ENCODE measurements around the gene SRGAP3.

SRGAP3 gene

DNA sequence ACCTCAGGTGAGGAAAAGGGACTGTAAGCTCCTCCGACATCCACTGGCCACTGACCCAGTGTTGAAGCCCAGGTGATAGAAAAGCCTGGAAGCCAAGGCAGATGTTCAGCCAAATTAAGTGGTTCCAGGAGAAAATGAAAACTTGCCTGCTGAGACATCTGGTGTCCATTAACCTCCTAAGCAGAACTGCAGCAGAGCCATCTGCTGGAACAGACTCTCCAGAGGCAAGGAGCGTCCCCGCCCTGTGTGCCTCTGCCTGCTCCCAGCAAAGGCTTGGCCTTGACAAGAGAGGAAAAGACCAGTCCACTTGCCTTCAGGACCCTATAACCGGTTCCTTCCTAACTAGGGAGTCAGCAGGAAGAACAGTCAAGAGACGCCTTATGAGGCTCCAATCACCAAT, 48.2 kb downstream of the SRGAP3 start:
- no peak for DNase-seq (ENCODE audit: low read depth)

DNA sequence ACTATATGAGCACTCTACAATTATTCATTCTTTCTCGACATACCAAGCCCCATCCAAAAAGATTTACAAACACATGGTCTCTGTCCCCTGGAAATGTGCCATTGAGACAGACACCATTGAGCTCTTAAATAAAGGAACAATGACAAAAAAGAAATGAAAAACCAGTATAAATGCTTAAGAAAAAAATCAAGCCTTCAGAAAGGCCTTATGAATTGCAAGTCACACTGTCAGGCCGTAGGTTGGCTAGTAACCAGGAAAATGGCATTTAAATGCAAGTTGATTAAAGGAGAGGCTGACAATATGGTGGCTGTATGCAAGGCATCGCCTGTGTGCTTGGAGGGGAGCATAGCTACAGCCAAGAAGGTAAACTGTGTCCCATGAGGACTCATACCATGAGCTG, 49.7 kb downstream of the SRGAP3 start:
- no peak for DNase-seq (ENCODE audit: low read depth)

DNA sequence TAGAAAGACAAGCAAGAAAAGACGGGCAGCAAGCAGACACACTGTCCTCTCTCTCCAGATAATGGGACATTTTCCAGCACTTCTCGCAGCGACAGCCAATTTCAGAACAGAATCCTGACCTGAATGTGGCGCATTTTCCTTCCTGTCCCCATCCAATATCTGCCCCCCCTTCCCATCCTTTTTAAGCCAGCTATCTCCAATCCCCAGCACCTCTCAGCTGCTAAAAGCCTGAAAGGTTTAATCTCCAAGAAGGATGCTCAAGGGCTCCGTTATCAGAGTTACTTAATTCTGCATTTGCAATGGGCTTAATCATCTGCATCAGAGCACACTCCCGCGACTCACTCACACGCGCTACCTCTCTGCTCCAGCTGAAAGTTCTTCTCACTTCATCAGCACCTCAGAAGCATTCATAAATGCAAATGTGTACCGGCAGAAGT, 50.5 kb downstream of the SRGAP3 start:
- DNase-seq (ENCODE audit: low read depth), result no peak

DNA sequence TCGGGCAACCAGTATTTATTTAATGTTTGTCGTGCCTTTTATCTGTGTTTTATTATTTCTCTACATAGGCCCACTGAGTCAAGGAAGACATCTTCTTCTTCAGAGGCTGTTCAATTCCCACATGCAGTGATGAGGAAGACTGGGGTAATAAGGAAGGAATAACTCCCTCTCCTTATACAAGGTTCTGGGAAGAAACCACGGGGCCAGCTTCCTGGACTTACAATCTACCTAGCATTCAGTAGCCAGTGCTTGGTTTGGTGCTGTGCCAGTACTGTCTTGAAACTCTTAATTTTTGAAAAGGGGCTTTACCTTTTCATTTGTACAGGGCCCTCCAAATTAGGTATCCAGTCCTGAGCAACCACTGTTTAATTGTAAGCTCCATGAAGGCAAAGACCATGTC, 51.2 kb downstream of the SRGAP3 start:
- DNase-seq (ENCODE audit: low read depth), result no peak

DNA sequence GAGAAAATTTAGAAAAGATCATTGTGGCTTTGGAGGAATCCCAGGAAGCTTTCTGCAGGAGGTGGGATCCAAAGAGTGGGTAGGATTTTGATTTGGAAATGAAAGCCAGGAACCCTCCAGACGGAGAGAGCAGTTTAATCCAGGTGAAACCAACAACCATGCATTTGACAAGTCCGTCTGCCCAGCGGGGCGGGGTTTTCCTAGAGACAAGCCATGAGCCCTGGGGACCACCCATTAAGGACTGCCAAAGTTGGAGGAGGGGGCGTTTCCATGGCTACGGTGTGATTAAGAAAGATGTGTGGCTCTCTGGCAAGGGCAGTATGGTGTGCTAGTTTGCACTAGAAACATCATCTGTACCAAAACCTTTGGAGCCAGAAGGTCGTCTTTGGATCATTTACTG, 53.4 kb downstream of the SRGAP3 start:
- no peak for DNase-seq (ENCODE audit: low read depth)

DNA sequence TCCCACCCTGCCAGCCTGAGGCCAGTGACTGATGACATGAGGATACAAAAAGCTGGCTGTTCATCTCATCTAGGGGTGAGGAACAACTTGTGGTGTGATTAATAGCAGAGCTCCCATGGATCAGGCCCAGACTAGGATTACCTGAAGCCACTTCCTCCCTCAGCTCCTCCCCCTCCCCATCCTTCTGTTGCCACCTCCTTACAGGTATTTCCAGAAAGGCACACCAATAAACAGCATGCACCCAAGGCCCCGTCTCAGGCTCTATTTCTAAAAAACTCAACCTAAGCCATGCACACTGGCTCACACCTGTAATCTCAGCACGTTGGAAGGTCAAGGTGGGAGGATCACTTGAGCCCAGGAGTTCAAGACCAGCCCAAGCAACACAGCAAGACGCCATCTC, 54.1 kb downstream of the SRGAP3 start:
- no peak for DNase-seq (ENCODE audit: low read depth)

DNA sequence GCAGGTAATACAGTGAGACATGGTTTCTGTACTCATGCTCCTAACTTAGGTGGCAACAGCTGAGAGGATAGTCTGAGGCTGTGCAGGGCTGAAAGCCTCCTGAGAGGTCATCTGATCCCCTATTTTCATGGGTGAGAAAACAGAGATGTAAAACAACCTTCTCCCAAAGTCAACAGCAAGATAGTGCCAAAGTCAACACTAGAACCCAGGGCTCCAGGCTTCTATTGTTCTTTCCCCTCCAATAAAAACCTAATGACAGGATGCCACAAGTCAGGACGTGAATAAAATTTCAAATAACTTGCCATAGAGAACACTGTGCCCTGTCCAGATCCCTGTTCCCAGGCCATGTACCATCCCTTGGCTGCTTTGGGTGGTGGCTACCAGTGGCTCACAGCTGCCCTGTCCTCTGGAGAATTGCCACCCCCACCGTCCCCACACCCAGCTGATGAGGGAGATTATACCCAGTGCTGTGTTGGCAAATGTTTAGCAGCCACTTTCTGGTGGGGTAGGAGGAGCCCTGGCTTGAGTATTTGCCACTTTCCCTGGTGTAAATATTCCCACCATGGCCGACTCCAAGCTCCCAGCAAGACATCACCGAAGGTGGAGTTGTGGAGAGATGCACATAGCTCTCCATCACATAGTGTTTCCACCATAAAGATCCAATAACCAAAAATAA, 54.8 kb downstream of the SRGAP3 start:
- DNase-seq (ENCODE audit: low read depth), result no peak

DNA sequence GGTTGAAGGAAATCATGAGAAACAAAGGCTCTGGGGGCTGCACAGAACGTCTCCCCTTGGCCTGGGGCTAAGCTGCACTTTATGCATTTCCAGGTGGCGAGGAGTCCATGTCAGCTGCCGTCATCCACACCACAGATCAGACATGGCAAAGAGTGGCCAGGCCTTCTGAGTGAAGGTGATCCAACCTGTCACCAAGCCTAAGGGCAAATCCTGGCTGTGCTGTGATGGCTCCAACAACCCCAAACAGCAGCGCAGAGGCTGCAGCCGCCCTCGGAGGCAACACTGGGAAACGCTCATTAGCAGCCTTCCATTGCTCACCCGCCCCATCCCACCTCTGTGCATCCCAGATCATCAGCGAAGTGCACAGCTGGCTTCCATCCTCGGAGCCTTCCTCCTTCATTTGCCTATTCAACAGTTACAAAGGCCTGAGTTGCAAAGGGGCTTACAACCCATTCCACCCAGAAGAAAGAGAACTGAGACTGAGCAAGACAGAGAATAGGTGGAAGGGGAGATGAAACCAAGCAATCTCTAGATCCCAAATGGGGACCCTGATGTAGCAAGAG, 55.7 kb downstream of the SRGAP3 start:
- DNase-seq (ENCODE audit: low read depth), result no peak

DNA sequence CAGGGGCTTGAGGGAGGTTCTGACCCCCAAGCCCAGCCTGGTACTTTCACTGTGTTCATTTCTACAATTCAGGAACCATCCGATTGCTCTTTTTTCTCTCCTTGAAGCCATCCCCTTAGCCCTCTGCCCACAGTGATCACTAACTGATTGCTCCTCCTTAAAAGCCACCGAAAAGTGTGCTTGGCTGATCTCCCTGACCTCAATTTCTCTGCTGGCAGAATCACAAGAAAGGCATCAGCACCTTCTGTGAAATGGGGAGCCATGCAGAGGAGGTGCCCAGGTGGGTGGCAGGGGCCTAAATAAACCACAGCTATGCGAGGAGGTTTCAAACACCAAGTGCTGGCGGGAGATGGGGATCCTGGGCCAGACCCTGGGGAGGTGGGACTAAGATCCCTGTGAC, 56.2 kb downstream of the SRGAP3 start:
- DNase-seq (ENCODE audit: low read depth), result no peak

DNA sequence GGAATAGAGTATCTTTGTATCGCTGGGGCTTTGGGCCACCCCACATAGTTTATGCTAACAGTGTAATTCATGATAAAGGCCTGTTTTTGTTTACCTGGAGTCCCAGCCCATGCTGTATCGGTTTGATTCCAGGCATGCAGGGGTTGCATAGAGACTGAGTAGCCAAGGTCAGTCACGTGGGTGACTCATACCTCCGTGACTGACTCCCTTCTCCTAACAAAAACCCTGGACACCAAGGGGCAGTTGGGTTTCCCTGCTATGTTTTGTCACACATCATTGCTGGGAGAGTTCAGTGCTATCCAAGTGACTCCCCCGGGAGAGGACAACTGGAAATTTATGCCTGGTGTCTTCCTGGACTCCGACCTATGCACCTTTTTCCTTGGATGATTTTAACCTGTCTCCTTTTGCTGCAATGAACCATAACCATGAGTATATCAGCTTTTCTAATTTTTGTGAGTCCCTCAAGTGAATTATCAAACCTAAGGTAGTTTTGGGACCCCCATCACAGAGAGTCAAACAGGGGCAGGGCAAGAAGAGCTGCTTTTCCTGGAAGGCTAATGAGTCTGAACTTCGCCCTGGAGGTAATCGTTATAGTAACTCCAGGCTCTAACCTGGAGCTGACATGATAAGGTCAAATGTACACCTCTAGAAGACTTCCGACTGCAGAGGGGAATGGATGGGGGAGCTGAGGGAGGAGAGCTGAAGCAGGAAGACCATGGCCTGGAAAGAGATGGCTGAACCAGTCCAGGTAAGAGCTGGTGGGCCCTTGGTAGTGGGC, 57.0 kb downstream of the SRGAP3 start:
- DNase-seq (ENCODE audit: low read depth), result no peak

DNA sequence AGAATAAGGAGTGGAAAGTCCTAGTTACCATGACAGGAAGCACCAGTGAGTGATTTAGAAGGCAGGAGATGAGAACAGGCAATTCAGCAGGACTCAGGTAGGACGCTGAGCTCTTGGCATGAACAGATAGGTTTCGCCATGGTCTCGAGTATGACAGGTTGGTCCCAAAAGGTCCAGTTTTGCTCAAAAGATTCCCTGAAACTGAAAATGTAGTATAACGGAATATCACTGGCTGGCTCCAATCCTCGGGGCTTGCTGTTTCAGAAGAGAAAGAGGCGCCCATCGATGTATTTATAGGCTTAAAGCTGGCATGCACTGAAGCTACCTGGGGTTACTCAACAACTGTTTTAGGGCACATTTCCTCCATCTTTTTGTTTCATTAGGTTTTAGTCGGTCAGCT, 59.2 kb downstream of the SRGAP3 start:
- no peak for DNase-seq (ENCODE audit: low read depth)

DNA sequence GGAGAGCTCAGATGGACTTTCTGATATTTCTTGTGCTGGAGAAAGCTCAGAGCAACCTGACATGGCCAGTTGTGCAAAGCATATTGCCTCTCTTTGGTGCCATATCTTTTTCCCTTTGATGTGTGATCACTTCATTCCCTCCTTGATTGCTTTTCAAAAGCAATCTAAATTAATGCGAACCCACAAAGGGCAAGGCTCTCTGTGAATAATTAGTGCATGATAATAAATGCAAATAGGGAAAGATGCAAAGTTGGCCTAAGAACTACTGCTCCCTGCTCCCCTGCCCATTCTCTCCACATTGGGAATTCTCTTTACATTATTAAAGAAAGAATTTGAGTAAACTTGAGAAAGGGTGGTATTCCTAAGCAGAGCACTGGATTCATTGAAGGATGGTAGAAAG, 60.9 kb downstream of the SRGAP3 start:
- no peak for DNase-seq (ENCODE audit: low read depth)

DNA sequence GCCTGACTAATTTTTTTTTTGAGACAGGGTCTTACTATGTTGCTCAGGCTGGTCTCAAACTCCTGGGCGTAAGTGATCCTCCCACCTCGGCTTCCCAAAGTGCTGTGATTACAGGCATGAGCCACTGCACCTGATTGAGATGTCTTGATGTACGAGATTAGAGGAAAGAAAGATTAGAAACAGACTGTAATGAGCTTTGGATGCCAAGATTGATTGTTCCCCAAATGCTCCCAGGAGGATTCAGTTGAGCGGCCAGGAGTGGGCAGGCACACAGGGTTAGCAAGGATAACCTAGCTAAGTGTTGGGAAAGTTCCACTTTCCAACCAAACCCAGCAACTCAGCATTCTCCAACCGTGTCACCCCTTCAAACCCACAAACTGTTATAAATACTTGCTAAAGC, 63.7 kb downstream of the SRGAP3 start:
- no peak for DNase-seq (ENCODE audit: low read depth)

DNA sequence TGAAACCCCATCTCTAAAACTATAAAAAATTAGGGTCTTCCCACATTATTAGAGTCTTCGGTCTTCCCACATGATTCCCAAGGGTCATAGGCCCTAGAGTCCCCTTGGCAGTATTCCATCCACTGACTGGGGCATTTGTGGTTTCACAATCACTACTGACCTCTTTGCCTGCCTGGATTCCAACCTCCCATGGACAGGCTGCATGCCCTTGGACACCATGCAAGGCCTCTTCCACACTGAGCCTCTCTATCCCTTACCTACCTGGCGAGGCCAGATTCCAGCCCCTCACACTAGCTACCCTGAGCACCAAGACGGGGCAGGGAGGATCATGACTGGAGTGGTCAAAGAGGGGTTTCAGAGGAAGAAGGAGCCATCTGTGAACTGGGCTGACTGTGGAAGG, 64.4 kb downstream of the SRGAP3 start:
- DNase-seq (ENCODE audit: low read depth), result no peak

DNA sequence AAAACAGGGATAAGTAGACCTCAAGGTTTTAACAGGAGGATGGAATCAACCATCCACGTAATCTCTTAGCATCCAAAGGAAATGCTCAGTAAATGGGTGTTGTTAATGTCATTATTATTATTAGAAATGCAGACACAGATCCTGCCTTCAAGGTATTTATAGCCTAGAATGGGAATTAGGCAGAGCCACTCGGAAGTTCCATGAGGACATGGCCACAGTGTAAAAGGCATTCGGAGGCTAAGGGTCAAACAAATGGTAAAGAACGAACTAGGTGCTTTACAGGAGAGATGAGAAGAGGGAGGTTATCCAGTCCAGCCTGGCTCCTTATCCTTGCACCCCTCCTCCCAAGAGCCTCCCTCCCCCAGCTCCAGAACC, 65.0 kb downstream of the SRGAP3 start:
- DNase-seq (ENCODE audit: low read depth), result no peak

DNA sequence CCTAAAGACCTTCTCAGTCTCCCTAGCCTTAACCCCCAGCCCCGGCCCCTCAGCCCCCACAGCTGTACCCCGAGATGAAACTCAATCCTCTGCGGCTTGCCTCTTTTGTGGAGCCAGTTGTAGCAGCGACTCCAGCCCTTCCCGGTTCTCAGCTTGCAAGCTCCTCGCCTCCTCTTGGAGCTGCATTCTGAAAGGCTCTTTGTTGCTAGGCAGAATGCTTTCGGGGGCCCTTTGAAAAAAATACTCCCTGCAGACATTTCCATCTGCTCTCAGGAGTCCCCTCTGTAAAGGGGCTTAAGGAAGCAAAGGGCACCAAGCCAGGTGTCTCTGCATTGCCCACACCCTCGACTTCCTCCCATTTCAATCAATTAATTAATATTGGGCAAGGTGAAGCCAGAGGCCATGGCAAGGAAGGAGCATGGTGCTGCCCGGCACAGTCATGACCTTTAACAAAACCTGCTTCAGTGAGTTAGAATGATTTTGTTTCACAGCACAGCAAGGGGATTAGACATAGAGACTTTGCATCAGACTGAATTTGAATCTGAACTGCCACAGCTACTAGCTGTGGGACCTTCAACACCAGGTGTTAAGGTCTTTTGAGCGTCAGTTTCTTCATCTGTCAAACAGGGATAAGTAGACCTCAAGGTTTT, 65.5 kb downstream of the SRGAP3 start:
- no peak for DNase-seq (ENCODE audit: low read depth)

DNA sequence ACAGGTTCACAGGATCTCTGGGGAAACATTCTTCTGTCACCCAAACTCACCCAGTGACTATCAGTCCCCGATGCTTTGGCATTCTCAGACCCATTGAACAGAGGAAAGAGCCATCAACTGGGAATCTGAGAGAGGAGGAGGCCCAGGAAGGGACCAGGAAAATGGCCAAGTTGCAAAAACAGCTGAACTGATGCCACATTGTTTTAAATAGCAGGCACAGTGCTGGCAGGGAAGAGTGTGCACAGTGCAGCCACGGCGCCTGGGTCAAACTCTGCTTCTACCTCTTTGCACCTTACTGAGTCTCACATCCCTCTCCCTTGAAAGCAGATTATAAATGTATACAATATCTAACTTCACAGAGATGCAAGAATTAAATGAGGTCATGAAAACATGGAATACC, 66.4 kb downstream of the SRGAP3 start:
- no peak for DNase-seq (ENCODE audit: low read depth)

DNA sequence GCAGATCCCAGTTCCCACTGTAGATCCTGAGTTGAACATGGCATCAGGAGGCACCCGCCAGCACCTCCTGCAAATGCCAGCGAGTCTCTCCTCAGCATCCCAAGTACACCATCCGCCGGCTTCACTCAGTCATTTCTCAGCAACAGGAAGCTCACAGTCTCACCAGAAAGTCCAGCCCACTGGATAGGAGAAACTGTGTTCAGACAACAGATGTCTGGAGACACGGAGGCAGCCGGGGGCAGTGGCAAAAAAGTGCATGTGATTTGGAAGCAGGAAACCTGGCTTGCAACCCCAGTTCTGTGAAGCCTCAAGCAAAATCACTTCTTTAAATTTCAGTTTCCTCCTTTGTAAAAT, 68.7 kb downstream of the SRGAP3 start:
- no peak for DNase-seq (ENCODE audit: low read depth)

DNA sequence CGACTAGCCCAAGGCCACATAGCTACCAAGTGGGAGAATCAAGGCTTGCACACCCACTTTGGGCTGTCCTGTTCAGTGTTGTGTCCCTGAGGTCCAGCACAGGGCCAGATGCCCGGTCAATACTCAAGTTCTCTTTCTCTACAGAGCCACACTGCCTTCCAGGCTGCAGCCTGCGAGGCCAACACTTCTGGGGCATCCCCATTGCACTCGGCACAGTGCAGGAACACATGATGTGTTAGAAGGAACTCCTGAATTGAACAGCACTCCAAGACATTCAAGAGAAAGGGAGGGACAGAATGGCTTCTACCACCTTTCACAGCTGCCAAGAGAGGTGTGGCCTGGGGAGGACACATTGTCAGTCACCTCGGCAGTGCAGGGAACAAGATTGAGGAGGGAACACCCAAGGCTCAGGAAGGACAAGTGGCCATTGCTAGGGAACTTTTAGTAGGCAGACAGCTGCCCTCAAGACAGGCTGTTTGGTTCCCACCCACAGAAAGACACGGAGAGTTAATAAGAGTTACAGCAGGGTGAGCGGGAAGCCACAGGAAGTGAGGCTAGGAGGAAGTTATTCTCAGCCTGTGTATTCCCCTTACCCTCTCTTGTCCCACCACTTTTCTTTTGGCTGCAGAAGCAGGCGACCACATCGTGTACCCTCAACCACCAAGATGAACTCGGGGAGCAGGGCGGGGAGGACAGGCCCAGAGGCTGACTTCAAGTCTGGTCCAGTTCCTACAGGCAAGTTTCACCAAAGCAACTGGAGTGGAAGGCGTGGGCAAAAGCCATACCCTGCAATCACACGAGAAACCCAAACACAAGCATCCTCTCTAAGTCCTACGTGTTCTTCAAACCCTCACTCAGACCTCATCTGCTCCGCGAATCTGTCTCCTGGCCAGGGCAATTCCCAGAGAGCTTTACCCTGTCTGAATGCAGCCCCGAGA, 69.4 kb downstream of the SRGAP3 start:
- no peak for DNase-seq (ENCODE audit: low read depth)

DNA sequence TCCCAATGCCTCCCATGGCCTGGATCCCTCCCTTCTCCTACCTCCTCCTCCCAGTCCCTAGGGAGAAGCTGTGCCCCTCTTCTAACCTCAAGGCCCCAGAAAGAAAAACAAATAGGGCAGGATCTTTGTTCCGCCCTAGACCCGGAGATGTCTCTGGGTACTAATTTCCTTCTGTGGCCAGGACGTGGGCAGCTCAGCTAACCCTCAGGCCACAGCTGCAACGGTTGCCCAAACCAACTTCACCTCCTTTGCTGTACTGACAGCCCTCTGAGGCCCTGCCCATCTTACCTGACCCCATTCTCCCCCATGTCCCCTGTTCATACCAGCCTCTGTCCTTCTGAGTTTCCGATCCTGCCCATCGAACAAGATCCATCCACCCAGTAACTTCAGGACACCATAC, 70.7 kb downstream of the SRGAP3 start:
- DNase-seq (ENCODE audit: low read depth), result no peak

DNA sequence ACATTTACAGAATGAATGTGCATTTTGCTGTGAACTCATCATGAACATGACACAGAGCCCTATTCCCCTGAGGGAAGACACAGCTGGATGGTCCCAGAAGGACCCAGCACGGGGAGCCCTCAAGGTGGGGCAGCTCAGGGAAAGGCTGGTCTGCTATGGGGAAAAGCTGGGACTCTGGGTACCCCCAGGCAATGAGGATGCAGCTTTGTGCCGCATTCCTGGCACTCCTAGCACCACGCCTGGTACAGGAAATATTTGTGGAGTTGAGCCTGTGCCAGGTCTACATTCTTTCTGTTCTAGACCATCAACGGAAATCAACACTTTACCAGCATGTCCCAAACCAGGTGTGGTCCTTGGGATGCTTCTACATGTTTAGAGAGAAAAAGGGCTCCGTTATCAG, 74.0 kb downstream of the SRGAP3 start:
- DNase-seq (ENCODE audit: low read depth), result no peak

DNA sequence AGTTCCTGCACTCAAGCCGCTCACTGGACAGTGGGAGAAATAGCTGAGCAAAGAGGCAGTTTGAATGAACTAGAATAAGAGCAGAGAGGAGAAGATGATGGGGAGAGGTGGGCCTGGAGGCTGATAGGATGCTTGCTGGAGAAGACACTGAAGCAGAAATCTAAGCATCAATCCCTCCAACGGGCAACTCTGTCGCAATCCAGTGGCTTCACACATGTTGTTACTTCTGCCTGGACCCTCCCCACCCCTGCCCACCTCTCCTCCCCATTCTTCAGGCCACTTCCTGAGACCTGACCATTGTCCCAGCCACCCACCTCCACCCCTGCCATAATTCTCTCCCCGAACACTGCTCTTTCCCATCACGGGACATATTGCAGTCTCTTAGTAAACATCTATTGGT, 76.0 kb downstream of the SRGAP3 start:
- DNase-seq (ENCODE audit: low read depth), result no peak
